Calu3 (cell line): ENCODE data around the gene PEAK3. TPM values are rescaled to one million over a fixed set of nuclear protein-coding genes. Genes with fewer than 3 reads are reported as not detected.

ENCODE experiments used
- BruUV-seq: library from RNA; stranded (reverse); fragments of 400-500 nt; replicated peaks from 2 replicates; lab custom pipeline; 2021; lab: Mats Ljungman, UMichigan
- CTCF ChIA-PET: fragments of 300-600 bp; sonication (Branson Sonifier 250); formaldehyde crosslinking; loops from one replicate; lab custom pipeline; 2022; ENCODE audit warnings: antibody characterized with exemption; lab: Charles Lee
- DNase-seq: peaks from one replicate; pipeline ENCODE4 v3.0.0; 2022
- H3K27ac Mint-ChIP-seq: one replicate; pipeline ENCODE4 v1.8.0; 2022; ENCODE audit warnings: mixed read lengths; ENCODE audit not compliant: unreplicated experiment
- H3K27me3 Mint-ChIP-seq: one replicate; pipeline ENCODE4 v1.8.0; 2022; ENCODE audit warnings: mixed read lengths; ENCODE audit not compliant: unreplicated experiment
- H3K36me3 Mint-ChIP-seq: one replicate; pipeline ENCODE4 v1.8.0; 2022; ENCODE audit warnings: mild to moderate bottlenecking, moderate library complexity, mixed read lengths; ENCODE audit not compliant: insufficient read depth, unreplicated experiment
- H3K4me1 Mint-ChIP-seq: one replicate; pipeline ENCODE4 v1.8.0; 2022; ENCODE audit warnings: mild to moderate bottlenecking, low read depth, mixed read lengths; ENCODE audit not compliant: unreplicated experiment
- H3K4me3 Mint-ChIP-seq: one replicate; pipeline ENCODE4 v1.8.0; 2022; ENCODE audit warnings: mild to moderate bottlenecking, low read depth, moderate library complexity, mixed read lengths; ENCODE audit not compliant: unreplicated experiment
- H3K9me3 Mint-ChIP-seq: one replicate; pipeline ENCODE4 v1.8.0; 2022; ENCODE audit warnings: low read depth, mixed read lengths; ENCODE audit not compliant: unreplicated experiment
- intact Hi-C: fragments of 100-400 bp; cut with micrococcal nuclease; formaldehyde crosslinking; loops from one replicate; pipeline ENCODE4 v1.10.0; 2022; ENCODE audit not compliant: unreplicated experiment
- total RNA-seq: library from RNA; stranded (reverse); gene quantifications from 2 replicates; pipeline ENCODE4 v1.2.3, GENCODE V29; 2022
- TF ChIP-seq, protein P1 (sequence below): fragments of 200-600 bp; IDR thresholded peaks from one replicate; pipeline ENCODE4 v1.8.0; 2022; ENCODE audit warnings: antibody characterized with exemption; ENCODE audit not compliant: unreplicated experiment

PEAK3 gene
- total RNA-seq, 1 experiment from 2014 or later = not detected

DNA sequence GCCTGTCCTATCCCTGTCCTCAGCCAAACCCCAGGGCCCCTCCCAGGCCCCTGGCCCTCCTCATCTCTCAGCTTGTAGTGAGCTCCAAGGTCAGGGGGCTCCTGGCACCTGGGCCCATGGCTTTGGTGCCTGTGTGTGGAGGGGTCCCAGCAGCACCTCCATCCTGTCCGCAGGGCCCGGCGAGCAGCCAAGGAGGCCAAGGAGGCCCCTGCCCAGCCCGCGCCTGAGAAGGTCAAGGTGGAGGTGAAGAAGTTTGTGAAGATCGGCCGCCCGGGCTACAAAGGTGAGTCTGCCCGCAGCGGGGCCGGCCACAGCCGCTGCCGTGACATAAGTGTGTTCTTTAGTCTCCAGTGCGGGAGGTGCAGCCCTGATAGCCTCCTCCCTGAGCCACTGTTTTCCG is 36.7 kb downstream of the PEAK3 start:
- Mint-ChIP-seq H3K9me3 (no peaks in the 10 kb centered on the region), H3K4me1 (peaks cover 15% of the 10 kb centered on the region), H3K27ac (no peak overlapping the region), H3K27me3 (no peaks in the 10 kb centered on the region), H3K4me3 (no peak overlapping the region), H3K36me3 (peaks cover 25% of the 10 kb centered on the region)
- CTCF ChIA-PET = no interaction called here
- intact Hi-C loops = no loop called here
- no peak for DNase-seq
- TF ChIP-seq, protein P1, sequence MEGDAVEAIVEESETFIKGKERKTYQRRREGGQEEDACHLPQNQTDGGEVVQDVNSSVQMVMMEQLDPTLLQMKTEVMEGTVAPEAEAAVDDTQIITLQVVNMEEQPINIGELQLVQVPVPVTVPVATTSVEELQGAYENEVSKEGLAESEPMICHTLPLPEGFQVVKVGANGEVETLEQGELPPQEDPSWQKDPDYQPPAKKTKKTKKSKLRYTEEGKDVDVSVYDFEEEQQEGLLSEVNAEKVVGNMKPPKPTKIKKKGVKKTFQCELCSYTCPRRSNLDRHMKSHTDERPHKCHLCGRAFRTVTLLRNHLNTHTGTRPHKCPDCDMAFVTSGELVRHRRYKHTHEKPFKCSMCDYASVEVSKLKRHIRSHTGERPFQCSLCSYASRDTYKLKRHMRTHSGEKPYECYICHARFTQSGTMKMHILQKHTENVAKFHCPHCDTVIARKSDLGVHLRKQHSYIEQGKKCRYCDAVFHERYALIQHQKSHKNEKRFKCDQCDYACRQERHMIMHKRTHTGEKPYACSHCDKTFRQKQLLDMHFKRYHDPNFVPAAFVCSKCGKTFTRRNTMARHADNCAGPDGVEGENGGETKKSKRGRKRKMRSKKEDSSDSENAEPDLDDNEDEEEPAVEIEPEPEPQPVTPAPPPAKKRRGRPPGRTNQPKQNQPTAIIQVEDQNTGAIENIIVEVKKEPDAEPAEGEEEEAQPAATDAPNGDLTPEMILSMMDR = no peak
- no TSS peak for BruUV-seq

DNA sequence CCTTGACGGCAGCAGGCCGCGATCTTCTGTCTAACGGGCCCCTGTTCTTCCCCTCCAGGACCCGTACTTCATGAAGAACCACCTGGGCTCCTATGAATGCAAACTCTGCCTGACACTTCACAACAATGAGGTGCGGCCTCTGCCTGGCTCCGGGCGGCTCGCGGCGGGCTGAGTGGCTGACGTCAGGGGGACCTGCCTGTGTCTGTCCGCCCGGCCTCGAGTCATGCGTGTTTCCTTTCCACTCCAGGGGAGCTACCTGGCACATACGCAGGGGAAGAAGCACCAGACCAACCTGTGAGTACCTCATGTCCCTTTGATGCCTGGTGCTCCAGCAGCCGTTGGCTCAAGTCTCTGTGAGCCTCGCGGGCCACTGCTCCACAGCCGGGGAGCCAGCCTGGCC is 37.5 kb downstream of the PEAK3 start:
- H3K36me3 Mint-ChIP-seq = peaks cover 26% of the 10 kb centered on the region
- CTCF ChIA-PET = no interaction called here
- H3K9me3 Mint-ChIP-seq = no peaks in the 10 kb centered on the region
- no TSS peak for BruUV-seq
- H3K27me3 Mint-ChIP-seq = no peaks in the 10 kb centered on the region
- DNase-seq = no peak
- no peak overlapping the region for H3K27ac Mint-ChIP-seq
- intact Hi-C loops = no loop called here
- H3K4me1 Mint-ChIP-seq = peaks cover 23% of the 10 kb centered on the region
- no peak overlapping the region for H3K4me3 Mint-ChIP-seq
- TF ChIP-seq, protein P1 = no peak

DNA sequence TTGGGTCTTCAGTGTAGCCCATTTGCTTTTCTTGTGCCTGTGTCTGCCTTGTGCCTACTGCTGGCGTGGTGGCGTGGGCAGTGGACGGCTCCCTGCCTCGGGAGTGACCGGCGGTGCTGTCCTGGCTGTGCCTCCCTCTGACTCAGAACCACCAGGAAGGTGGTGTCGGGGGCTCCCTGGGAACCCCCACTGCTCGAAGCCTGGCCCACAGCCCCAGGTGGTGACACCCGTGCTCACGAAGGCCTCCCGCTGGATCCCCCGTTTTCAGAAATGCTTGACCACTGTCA is 37.9 kb downstream of the PEAK3 start:
- no peaks in the 10 kb centered on the region for H3K9me3 Mint-ChIP-seq
- peaks cover 25% of the 10 kb centered on the region for H3K36me3 Mint-ChIP-seq
- DNase-seq = no peak
- no peak overlapping the region for H3K4me3 Mint-ChIP-seq
- TF ChIP-seq, protein P1 = no peak
- H3K4me1 Mint-ChIP-seq = peaks cover 27% of the 10 kb centered on the region
- CTCF ChIA-PET = no interaction called here
- intact Hi-C loops = no loop called here
- no peak overlapping the region for H3K27ac Mint-ChIP-seq
- BruUV-seq = no TSS peak
- H3K27me3 Mint-ChIP-seq = no peaks in the 10 kb centered on the region

DNA sequence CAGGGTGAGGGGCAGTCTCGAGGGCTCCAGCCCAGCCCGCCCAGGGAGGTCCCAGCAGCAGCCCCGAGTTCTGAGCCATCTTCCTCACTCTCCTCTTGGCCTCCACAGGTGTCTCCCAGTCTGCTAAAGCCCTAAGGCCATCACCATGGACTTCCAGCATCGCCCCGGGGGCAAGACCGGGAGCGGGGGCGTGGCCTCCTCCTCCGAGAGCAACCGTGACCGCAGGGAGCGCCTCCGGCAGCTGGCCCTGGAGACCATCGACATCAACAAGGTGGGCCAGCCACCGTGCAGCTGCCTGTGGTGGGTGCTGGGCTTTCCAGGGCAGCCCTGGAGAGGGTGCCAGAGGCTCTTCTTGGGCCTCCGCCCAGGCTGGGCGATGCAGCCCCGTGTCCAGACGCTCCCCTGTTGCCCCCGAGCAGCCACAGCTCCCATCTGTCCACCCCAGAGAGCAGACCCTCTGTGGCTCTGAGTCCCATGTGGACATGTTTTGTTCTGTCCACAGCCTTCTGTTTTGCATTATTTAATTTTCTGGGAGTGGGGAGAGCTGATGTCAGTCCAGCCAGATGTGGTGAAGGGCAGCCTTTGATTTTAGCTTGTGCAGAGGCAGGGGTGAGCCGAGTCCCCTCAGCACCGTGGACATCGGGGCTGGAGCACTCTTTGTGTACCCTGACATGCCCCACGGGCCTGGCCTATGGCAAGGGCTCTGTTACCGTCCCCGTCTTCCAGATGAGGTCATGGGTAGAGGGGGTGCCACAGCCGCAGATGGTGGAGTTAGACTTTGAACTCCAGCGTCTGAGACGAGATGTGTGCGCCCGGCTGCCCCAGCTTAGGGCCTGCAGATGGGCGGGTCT is 38.5 kb downstream of the PEAK3 start:
- TF ChIP-seq, protein P1 = no peak
- intact Hi-C loops = no loop called here
- H3K9me3 Mint-ChIP-seq = no peaks in the 10 kb centered on the region

More for the DNA sequence above, 38.5 kb downstream of the PEAK3 start:
- Mint-ChIP-seq H3K27me3 (no peaks in the 10 kb centered on the region), H3K4me1 (peaks cover 33% of the 10 kb centered on the region), H3K27ac (no peak overlapping the region), H3K4me3 (no peak overlapping the region), H3K36me3 (peaks cover 29% of the 10 kb centered on the region)
- CTCF ChIA-PET = no interaction called here
- BruUV-seq = no TSS peak
- no peak for DNase-seq
